DMS 273 treated with DMSO at 0.1 percent for 48 hours (cell line): ENCODE measurements around the gene TRIM43B.
"Not testable (repeated sequence)": the region's sequence is repeated elsewhere in the genome, so short reads cannot be mapped to it uniquely, and the experiment has no call there.

Experiments used
- DNase-seq: peaks from one replicate; lab custom pipeline; 2025; lab: John Stamatoyannopoulos, UW

TRIM43B gene

GRCh38 chr2:95433973-95434372 lies 50.6 kb downstream of the TRIM43B start:
- not testable (repeated sequence) for DNase-seq

GRCh38 chr2:95433373-95433772 lies 51.2 kb downstream of the TRIM43B start:
- DNase-seq, result not testable (repeated sequence)

- DNase-seq, result not testable (repeated sequence)
These were observed 54.6 kb downstream of the TRIM43B start for GRCh38 chr2:95429748-95430467.

- DNase-seq, result not testable (repeated sequence)
These were observed 57.2 kb downstream of the TRIM43B start for GRCh38 chr2:95427196-95427867.
